ENCODE results near the gene STX1A.

GRCh38 chr7:73679709-73680108, 39.8 kb downstream of the STX1A start:
- TF ChIP-seq CTCF (optimal IDR thresholded peaks at IDR 0.05 in 1 of 3, IDR thresholded peaks at IDR 0.05 in 1 of 3, conservative IDR thresholded peaks at IDR 0.05 in 1 of 3; ENCODE audit: extremely low read depth in 1 of 3, insufficient read depth in 2 of 3, low read length in 3 of 3) (no peak), EZH2 (IDR thresholded peaks at IDR 0.05; ENCODE audit: low read length) (no peak)
